ENCODE results near the gene ACACB. TPM values are rescaled to one million over a fixed set of nuclear protein-coding genes. Genes with fewer than 3 reads are reported as not detected.

The ACACB gene
- total and polyA plus RNA-seq, 2 donors (not counting 3 experiments of a cell fraction or from before 2014, with no cell fraction given), result 1.3 to 5.7 TPM

- Histone ChIP-seq H3K4me2 (ENCODE audit: insufficient read depth, low read length) (no peak overlapping the region), H3K36me3 (ENCODE audit: control insufficient read depth in 2 of 2, extremely low read depth in 1 of 2, insufficient read depth in 2 of 2, low read length in 2 of 2) (no peaks in the 10 kb centered on the region), H2AFZ (ENCODE audit: low read depth, low read length) (no peak overlapping the region), H3K9ac (replicated peaks; ENCODE audit: extremely low read depth, insufficient read depth, low read length) (no peak overlapping the region), H3K79me2 (ENCODE audit: control insufficient read depth, insufficient read depth, low read length) (no peaks in the 10 kb centered on the region), H3K9me3 (replicated peaks; ENCODE audit: control insufficient read depth, insufficient read depth, low read length) (no peaks in the 10 kb centered on the region), H3K27me3 (ENCODE audit: control insufficient read depth in 2 of 2, insufficient read depth in 2 of 2, low read length in 2 of 2) (no peaks in the 10 kb centered on the region), H3K4me3 (replicated peaks in 1 of 3; ENCODE audit: insufficient read depth in 1 of 3, low read depth in 1 of 3, low read length in 3 of 3) (no peak overlapping the region), H4K20me1 (replicated peaks; ENCODE audit: control insufficient read depth, extremely low read depth, insufficient read depth, low read length) (no peaks in the 10 kb centered on the region), H3K4me1 (ENCODE audit: control insufficient read depth, extremely low read depth, insufficient read depth, low read length) (no peaks in the 10 kb centered on the region), H3K27ac (ENCODE audit: insufficient read depth, low read depth, low read length) (no peak overlapping the region), H3K9me1 (replicated peaks; ENCODE audit: control insufficient read depth, extremely low read depth, insufficient read depth, low read length) (no peaks in the 10 kb centered on the region)
- CTCF ChIA-PET, result no interaction called here
- dilution Hi-C loops (cut with MboI; ENCODE audit: extremely low pct_ligation_motif_present, low sequenced_read_pairs), result no loop called here
- intact Hi-C loops (cut with micrococcal nuclease), result no loop called here
- no peak for FAIRE-seq
- POLR2A ChIA-PET, result interaction anchor here (0.7 kb wide), 1 partner anchor 290 kb away, joined by 5 read pairs; no protein-coding TSS in a partner anchor
- no peak for DNase-seq (ENCODE audit: low read depth, low spot score)
- BruUV-seq (replicated peaks), result no TSS peak
- TF ChIP-seq JUN (IDR thresholded peaks at IDR 0.05; ENCODE audit: borderline replicate concordance, insufficient read depth, insufficient read length, low read depth) (no peak), EZH2 (IDR thresholded peaks at IDR 0.05; ENCODE audit: borderline replicate concordance, low read depth, low read length, severe bottlenecking) (no peak), POLR2A (IDR thresholded peaks at IDR 0.05; ENCODE audit: low read depth, low read length) (no peak), MAX (IDR thresholded peaks at IDR 0.05; ENCODE audit: insufficient read depth, insufficient read length) (no peak), FOS (IDR thresholded peaks at IDR 0.05; ENCODE audit: borderline replicate concordance, insufficient read depth, low read length) (no peak), GATA2 (IDR thresholded peaks at IDR 0.05; ENCODE audit: insufficient read depth, insufficient read length, low read depth, low read length) (no peak), POLR2AphosphoS5 (IDR thresholded peaks at IDR 0.05; ENCODE audit: insufficient read depth, low read depth, low read length) (no peak), CTCF (IDR thresholded peaks at IDR 0.05; ENCODE audit: extremely low read depth in 1 of 2, insufficient read depth in 1 of 2, low read depth in 1 of 2, low read length in 2 of 2) (no peak)
Observed at GRCh38 chr12:109221277-109221931, 105.0 kb downstream of the ACACB start.

All from endothelial cell of umbilical vein (primary cell).